ENCODE data around the gene ATG7.
A peak's percentile ranks its signal among the peaks of the same experiment; 100 is the strongest.

DNA sequence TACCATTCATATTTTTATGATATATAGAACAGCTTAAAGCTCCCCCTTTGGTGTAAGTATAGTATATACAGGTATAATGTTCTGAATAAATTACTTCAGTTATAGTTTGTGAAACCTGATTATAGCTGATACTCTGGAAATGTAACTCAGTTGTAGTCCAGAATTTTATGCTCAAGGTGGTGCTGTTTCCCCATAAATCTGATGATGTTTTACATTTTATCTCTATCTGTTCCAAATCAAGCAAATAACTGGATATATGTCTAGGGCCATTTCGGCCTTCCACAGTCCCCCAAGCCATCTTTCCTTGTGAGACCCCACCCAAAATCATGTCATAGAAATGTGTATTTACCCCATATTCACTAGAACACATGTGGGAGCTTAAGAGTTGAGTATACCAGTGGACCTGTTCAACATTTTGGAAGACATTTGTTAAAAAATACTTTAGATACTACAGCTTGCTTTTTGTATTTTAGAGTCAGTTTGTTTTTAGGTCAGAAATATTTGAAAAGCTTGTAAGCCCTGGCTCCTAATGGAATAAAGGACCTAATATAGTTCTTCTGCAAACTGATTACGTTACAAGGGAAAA, 107.1 kb downstream of the ATG7 start:
- TF ChIP-seq, protein P1, sequence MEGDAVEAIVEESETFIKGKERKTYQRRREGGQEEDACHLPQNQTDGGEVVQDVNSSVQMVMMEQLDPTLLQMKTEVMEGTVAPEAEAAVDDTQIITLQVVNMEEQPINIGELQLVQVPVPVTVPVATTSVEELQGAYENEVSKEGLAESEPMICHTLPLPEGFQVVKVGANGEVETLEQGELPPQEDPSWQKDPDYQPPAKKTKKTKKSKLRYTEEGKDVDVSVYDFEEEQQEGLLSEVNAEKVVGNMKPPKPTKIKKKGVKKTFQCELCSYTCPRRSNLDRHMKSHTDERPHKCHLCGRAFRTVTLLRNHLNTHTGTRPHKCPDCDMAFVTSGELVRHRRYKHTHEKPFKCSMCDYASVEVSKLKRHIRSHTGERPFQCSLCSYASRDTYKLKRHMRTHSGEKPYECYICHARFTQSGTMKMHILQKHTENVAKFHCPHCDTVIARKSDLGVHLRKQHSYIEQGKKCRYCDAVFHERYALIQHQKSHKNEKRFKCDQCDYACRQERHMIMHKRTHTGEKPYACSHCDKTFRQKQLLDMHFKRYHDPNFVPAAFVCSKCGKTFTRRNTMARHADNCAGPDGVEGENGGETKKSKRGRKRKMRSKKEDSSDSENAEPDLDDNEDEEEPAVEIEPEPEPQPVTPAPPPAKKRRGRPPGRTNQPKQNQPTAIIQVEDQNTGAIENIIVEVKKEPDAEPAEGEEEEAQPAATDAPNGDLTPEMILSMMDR (IDR thresholded peaks at IDR 0.05; ENCODE audit: borderline replicate concordance, extremely low read depth, low read length, poor library complexity, severe bottlenecking) = peak; percentile 70
- TF ChIP-seq EZH2 (IDR thresholded peaks at IDR 0.05; ENCODE audit: borderline replicate concordance, low read depth, low read length, severe bottlenecking) = no peak
